CD8-positive, alpha-beta memory T cell (primary cell): Measurements from ENCODE around the gene STRIP1. TPM values are rescaled to one million over a fixed set of nuclear protein-coding genes. Genes with fewer than 3 reads are reported as not detected.
"Not testable (repeated sequence)": the region's sequence is repeated elsewhere in the genome, so short reads cannot be mapped to it uniquely, and the experiment has no call there.

Experiments
- CTCF ChIA-PET: fragments of 350-600 bp; sonication (Branson Sonifier 250); formaldehyde crosslinking; loops from one replicate; lab custom pipeline; 2021; ENCODE audit warnings: antibody characterized with exemption; lab: Charles Lee
- POLR2A ChIA-PET: fragments of 350-600 bp; sonication (Branson Sonifier 250); formaldehyde crosslinking; loops from one replicate; lab custom pipeline; 2021; ENCODE audit warnings: antibody characterized with exemption; lab: Charles Lee
- DNase-seq, 5 donors: peaks; one replicate each; pipeline versions ENCODE4 v3.0.0 to v3.0.0-alpha.2; 2020 to 2022; ENCODE audit warnings: mixed read lengths in 1 of 5
- H3K27ac ChIP-seq: one replicate; pipeline ENCODE4 v1.7.0; 2013; ENCODE audit warnings: low read depth, mild to moderate bottlenecking, low read length, moderate library complexity
- H3K27me3 ChIP-seq: 2 replicates; pipeline ENCODE4 v1.7.0; 2013; ENCODE audit warnings: low read length, mild to moderate bottlenecking; ENCODE audit not compliant: insufficient read depth, poor library complexity, severe bottlenecking
- H3K36me3 ChIP-seq: 2 replicates; pipeline ENCODE4 v1.7.0; 2013; ENCODE audit warnings: mild to moderate bottlenecking, low read length, moderate library complexity; ENCODE audit not compliant: insufficient read depth
- H3K4me1 ChIP-seq: 2 replicates; pipeline ENCODE4 v1.7.0; 2013; ENCODE audit warnings: mild to moderate bottlenecking, low read length, moderate library complexity; ENCODE audit not compliant: insufficient read depth
- H3K4me3 ChIP-seq: 2 replicates; pipeline ENCODE4 v1.7.0; 2013; ENCODE audit warnings: mild to moderate bottlenecking, low read length
- H3K9me3 ChIP-seq: 2 replicates; pipeline ENCODE4 v1.7.0; 2013; ENCODE audit warnings: mild to moderate bottlenecking, low read length
- H3K27ac Mint-ChIP-seq, 8 donors: one replicate each; pipeline ENCODE4 v1.8.0; 2020 to 2021; ENCODE audit warnings: mixed read lengths in 8 of 8, mild to moderate bottlenecking in 6 of 8, inconsistent platforms in 3 of 8, moderate library complexity in 3 of 8
- H3K27me3 Mint-ChIP-seq, 2 donors: one replicate each; pipeline ENCODE4 v1.8.0; 2020 to 2021; ENCODE audit warnings: mixed read lengths in 2 of 2, mild to moderate bottlenecking in 1 of 2, moderate library complexity in 1 of 2
- H3K36me3 Mint-ChIP-seq, 3 donors: one replicate each; pipeline ENCODE4 v1.8.0; 2020 to 2021; ENCODE audit warnings: mixed read lengths in 3 of 3, inconsistent platforms in 1 of 3, mild to moderate bottlenecking in 1 of 3
- H3K4me1 Mint-ChIP-seq, 3 donors: one replicate each; pipeline ENCODE4 v1.8.0; 2020 to 2021; ENCODE audit warnings: mixed read lengths in 3 of 3, inconsistent platforms in 1 of 3, mild to moderate bottlenecking in 1 of 3
- H3K4me3 Mint-ChIP-seq, 7 donors: one replicate each; pipeline ENCODE4 v1.8.0; 2020 to 2021; ENCODE audit warnings: mixed read lengths in 7 of 7, mild to moderate bottlenecking in 6 of 7, moderate library complexity in 4 of 7, inconsistent platforms in 2 of 7
- H3K9me3 Mint-ChIP-seq, 5 donors: one replicate each; pipeline ENCODE4 v1.8.0; 2020 to 2022; ENCODE audit warnings: mixed read lengths in 5 of 5, mild to moderate bottlenecking in 3 of 5, moderate library complexity in 2 of 5, inconsistent platforms in 1 of 5
- polyA plus RNA-seq: library from polyadenylated mRNA; unstranded; fragments of 300-500 nt; fragmentation: Illumina TruSeq; gene quantifications from one replicate; pipeline ENCODE4 v1.2.3, GENCODE V29; 2021
- total RNA-seq, 2 experiments: library from RNA; stranded (reverse); gene quantifications; one replicate each; pipeline ENCODE4 v1.2.3, GENCODE V29; 2021

STRIP1 gene
- total and polyA plus RNA-seq, 3 experiments from 2014 or later: 27.7 to 37.3 (median 35.1) TPM

DNA sequence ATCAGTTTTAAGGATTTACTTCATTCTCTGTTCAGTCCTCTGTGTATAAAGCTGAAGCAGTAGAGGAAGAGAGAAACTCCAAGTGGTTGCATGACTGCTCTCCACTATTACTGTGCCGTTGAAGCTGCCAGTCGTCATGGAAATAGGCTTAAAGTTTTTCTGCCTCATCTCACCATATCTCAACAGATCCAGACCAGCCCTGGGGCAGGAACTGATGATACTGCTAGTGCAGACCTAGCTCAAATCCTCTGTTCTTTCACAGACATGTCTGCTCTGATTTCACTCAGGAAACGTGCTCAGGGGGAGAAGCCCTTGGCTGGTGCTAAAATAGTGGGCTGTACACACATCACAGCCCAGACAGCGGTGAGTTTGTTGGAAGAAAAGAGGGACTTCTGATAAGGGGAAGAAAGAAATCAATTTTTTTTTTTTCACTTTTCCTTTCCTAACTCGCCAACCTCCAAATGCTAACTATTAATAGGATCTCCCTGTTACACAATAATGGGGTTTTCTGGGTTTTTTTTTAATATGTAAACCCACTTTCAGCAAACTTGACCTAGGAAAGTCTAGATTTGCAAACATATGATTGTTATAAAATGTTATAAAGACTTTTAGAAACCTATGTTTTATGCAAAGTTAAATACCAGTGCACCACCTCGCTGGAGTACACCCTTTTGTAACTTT is 22.2 kb upstream of the STRIP1 start:
- no peaks in the 10 kb centered on the region for H3K9me3 ChIP-seq
- Mint-ChIP-seq H3K4me1 (peaks cover 0 to 4% (median 3%) of the 10 kb centered on the region in 3 donors), H3K4me3 (no peak overlapping the region), H3K27me3 (no peaks in the 10 kb centered on the region), H3K9me3 (no peaks in the 10 kb centered on the region), H3K27ac (peak overlapping the region in 1 of 8 donors; percentile 33), H3K36me3 (peaks cover 9 to 76% (median 37%) of the 10 kb centered on the region in 3 donors)
- H3K4me1 ChIP-seq: no peaks in the 10 kb centered on the region
- CTCF ChIA-PET: interaction anchor here (1.2 to 2.2 kb wide), 4 partner anchors 28 to 466 kb away, joined by 3 to 11 read pairs (median 4); partner anchors contain the start of gene AHCYL1
- no peak overlapping the region for H3K27ac ChIP-seq
- no peaks in the 10 kb centered on the region for H3K27me3 ChIP-seq
- POLR2A ChIA-PET: no interaction called here
- DNase-seq: no peak
- peaks cover 44% of the 10 kb centered on the region for H3K36me3 ChIP-seq
- H3K4me3 ChIP-seq: no peak overlapping the region

DNA sequence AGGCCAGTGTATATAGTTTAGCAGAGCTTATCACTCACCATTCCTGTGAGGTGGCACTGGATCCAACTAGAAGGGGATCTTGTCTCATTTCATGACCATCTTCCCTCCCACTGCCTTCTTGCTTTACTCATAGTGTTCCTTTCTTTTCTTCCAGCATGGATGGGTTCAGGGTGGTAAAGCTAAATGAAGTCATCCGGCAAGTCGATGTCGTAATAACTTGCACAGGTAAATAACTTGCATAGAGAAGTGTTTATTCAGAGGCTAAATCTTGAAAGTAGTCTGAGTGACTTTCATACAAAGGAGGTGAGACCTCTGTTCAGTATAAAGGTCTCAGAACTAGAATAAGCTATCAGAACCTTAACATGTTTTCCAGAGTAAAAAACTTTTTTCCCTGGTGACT is 16.6 kb upstream of the STRIP1 start:
- Mint-ChIP-seq H3K36me3 (peaks cover 10 to 92% (median 42%) of the 10 kb centered on the region in 3 donors), H3K4me3 (no peak overlapping the region), H3K27ac (no peak overlapping the region), H3K27me3 (no peaks in the 10 kb centered on the region), H3K4me1 (no peaks in the 10 kb centered on the region), H3K9me3 (no peaks in the 10 kb centered on the region)
- Histone ChIP-seq H3K4me1 (no peaks in the 10 kb centered on the region), H3K27me3 (no peaks in the 10 kb centered on the region), H3K9me3 (no peaks in the 10 kb centered on the region), H3K27ac (no peak overlapping the region), H3K36me3 (peaks cover 55% of the 10 kb centered on the region), H3K4me3 (no peak overlapping the region)
- ChIA-PET CTCF (interaction anchor here (4.2 kb wide), 1 partner anchor 12 kb away, joined by 27 read pairs; no protein-coding TSS in a partner anchor), POLR2A (no interaction called here)
- no peak for DNase-seq

GRCh38 chr1:110018396-110018795 is 16.0 kb upstream of the STRIP1 start:
- peaks cover 7 to 94% (median 41%) of the 10 kb centered on the region in 3 donors for H3K36me3 Mint-ChIP-seq
- no peaks in the 10 kb centered on the region for H3K4me1 Mint-ChIP-seq
- ChIA-PET POLR2A (no interaction called here), CTCF (interaction anchor here (1.4 to 4.2 kb wide), 2 partner anchors 12 to 34 kb away, joined by 4 to 27 read pairs; partner anchors contain the start of gene AHCYL1)
- H3K4me3 ChIP-seq: no peak overlapping the region
- H3K4me1 ChIP-seq: no peaks in the 10 kb centered on the region
- no peaks in the 10 kb centered on the region for H3K27me3 Mint-ChIP-seq
- H3K4me3 Mint-ChIP-seq: no peak overlapping the region
- H3K9me3 Mint-ChIP-seq: no peaks in the 10 kb centered on the region
- H3K9me3 ChIP-seq: no peaks in the 10 kb centered on the region
- no peaks in the 10 kb centered on the region for H3K27me3 ChIP-seq
- no peak overlapping the region for H3K27ac ChIP-seq
- H3K36me3 ChIP-seq: peaks cover 59% of the 10 kb centered on the region
- DNase-seq: no peak
- H3K27ac Mint-ChIP-seq: peak overlapping the region in 1 of 8 donors; percentile 63

DNA sequence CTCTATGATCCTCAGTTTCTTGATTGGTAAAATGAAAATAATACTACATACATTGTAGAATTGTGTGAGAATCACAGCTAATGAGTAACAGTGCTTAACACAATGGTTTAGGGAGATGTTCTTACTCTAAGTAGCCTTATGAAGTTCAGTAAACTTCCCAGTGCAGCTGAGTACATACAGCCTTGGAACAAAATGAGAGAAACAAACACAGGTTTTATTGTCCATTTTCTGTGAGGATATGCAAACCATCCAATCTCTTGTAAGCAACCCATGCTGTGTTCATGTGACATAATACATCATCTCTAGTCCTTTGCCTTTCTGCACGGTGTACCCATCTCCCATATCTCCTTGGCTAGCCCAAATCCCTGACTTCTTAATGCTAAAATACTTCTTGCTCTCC is 14.7 kb upstream of the STRIP1 start:
- CTCF ChIA-PET: interaction anchor here (1.0 to 4.2 kb wide), 6 partner anchors 10 to 87 kb away, joined by 3 to 27 read pairs (median 3); partner anchors contain the start of gene AHCYL1
- POLR2A ChIA-PET: no interaction called here
- peak overlapping the region in 1 of 8 donors; percentile 8 for H3K27ac Mint-ChIP-seq

DNA sequence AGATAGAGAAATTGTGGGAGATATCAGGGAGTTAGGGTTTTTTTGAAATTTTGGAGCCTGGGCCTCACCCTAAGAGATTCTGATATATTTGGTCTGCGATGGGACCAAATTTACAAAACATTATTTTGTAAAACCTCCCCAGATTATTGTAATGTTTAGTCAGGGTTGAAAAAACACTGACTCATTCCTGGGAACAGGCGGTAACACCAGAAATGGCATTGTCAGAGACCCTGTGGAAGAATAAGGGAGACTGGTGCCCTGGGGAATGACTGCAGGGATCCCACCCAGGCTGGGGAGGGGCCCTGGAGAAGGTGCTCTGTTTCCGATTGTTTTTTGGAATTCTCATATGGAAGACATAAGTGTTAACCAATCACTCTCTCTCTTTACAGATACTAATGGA is 13.1 kb upstream of the STRIP1 start:
- DNase-seq: no peak
- peaks cover 3 to 82% (median 28%) of the 10 kb centered on the region in 3 donors for H3K36me3 Mint-ChIP-seq
- H3K27ac ChIP-seq: no peak overlapping the region
- peaks cover 48% of the 10 kb centered on the region for H3K36me3 ChIP-seq
- no peaks in the 10 kb centered on the region for H3K27me3 ChIP-seq
- H3K4me3 Mint-ChIP-seq: no peak overlapping the region
- H3K27ac Mint-ChIP-seq: peak overlapping the region in 2 of 8 donors; percentile 17 to 38
- no peaks in the 10 kb centered on the region for H3K9me3 ChIP-seq
- H3K4me1 ChIP-seq: no peaks in the 10 kb centered on the region
- no peak overlapping the region for H3K4me3 ChIP-seq
- no peaks in the 10 kb centered on the region for H3K4me1 Mint-ChIP-seq
- no peaks in the 10 kb centered on the region for H3K27me3 Mint-ChIP-seq
- POLR2A ChIA-PET: no interaction called here
- H3K9me3 Mint-ChIP-seq: no peaks in the 10 kb centered on the region
- CTCF ChIA-PET: interaction anchor here (4.2 kb wide), 1 partner anchor 9 kb away, joined by 27 read pairs; no protein-coding TSS in a partner anchor

More for the DNA sequence above, 14.7 kb upstream of the STRIP1 start:
- H3K9me3 ChIP-seq: no peaks in the 10 kb centered on the region
- H3K4me3 ChIP-seq: no peak overlapping the region
- H3K4me1 ChIP-seq: no peaks in the 10 kb centered on the region
- Mint-ChIP-seq H3K9me3 (no peaks in the 10 kb centered on the region), H3K4me1 (no peaks in the 10 kb centered on the region), H3K27me3 (no peaks in the 10 kb centered on the region), H3K4me3 (no peak overlapping the region), H3K36me3 (peaks cover 7 to 94% (median 37%) of the 10 kb centered on the region in 3 donors)
- H3K36me3 ChIP-seq: peaks cover 61% of the 10 kb centered on the region
- H3K27me3 ChIP-seq: no peaks in the 10 kb centered on the region
- no peak overlapping the region for H3K27ac ChIP-seq
- DNase-seq: no peak

DNA sequence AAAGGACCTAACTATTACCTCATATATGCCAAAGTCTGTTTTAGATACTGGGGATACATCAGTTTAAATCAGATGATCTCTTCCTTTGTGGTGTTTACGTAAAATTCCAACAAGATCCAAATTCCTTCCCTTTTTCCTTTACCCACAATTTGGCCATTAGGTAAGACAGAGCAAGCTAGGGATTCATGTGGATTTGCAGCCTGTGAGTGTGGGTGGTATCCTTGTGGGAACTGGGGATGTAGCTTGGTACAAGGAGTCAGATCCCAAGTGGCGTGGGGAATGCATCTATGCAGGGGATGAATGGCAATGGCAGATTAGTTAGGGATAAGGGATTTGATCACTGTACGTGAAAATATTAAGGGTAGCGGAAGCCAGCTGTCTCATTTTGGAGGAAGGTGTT is 9.8 kb upstream of the STRIP1 start:
- ChIA-PET CTCF (interaction anchor here (1.3 to 2.2 kb wide), 2 partner anchors 11 to 40 kb away, joined by 3 to 6 read pairs; partner anchors contain the start of gene AHCYL1), POLR2A (no interaction called here)
- H3K4me3 Mint-ChIP-seq: no peak overlapping the region
- Histone ChIP-seq H3K27me3 (no peaks in the 10 kb centered on the region), H3K36me3 (peaks cover 17% of the 10 kb centered on the region), H3K4me3 (no peak overlapping the region), H3K4me1 (no peaks in the 10 kb centered on the region), H3K27ac (no peak overlapping the region), H3K9me3 (no peaks in the 10 kb centered on the region)
- H3K36me3 Mint-ChIP-seq: peaks cover 0 to 50% (median 9%) of the 10 kb centered on the region in 3 donors
- no peak for DNase-seq
- H3K9me3 Mint-ChIP-seq: no peaks in the 10 kb centered on the region
- peaks cover 1 to 3% (median 2%) of the 10 kb centered on the region in 3 donors for H3K4me1 Mint-ChIP-seq
- no peaks in the 10 kb centered on the region for H3K27me3 Mint-ChIP-seq
- H3K27ac Mint-ChIP-seq: no peak overlapping the region

DNA sequence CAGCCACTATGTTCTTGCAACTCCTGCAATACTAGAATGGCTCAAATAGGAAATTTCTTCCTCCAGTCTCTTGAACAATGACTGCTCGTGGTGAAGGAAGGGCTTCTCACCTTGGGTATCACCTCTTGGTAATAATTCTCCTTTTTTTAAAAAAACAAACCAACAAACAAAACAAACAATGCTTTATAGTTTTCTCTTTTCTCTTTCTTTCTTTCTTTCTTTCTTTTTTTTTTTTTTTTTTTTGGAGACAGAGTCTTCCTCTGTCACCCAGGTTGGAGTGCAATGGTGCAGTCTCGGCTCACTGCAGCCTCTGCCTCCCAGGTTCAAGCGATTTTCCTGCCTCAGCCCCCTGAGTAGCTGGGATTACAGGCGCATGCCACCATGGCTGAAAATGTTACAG is 3.7 kb upstream of the STRIP1 start:
- not testable (repeated sequence) for DNase-seq, H3K27me3 Mint-ChIP-seq, H3K27me3 ChIP-seq, H3K9me3 ChIP-seq, H3K36me3 Mint-ChIP-seq, H3K9me3 Mint-ChIP-seq, H3K36me3 ChIP-seq
- peak overlapping the region; percentile 34 for H3K27ac ChIP-seq
- peak overlapping the region; percentile 75 to 93 (median 92) for H3K4me3 Mint-ChIP-seq
- peaks cover 44 to 55% (median 46%) of the 10 kb centered on the region in 3 donors for H3K4me1 Mint-ChIP-seq
- peaks cover 33% of the 10 kb centered on the region for H3K4me1 ChIP-seq
- peak overlapping the region; percentile 86 to 99 (median 98) for H3K27ac Mint-ChIP-seq
- ChIA-PET CTCF (interaction anchor here (0.7 to 4.0 kb wide), 7 partner anchors 11 to 1274 kb away, joined by 3 to 27 read pairs (median 3); no protein-coding TSS in a partner anchor), POLR2A (interaction anchor here (0.6 kb wide), 1 partner anchor 39 kb away, joined by 6 read pairs; no protein-coding TSS in a partner anchor)
- peak overlapping the region; percentile 51 for H3K4me3 ChIP-seq

- Histone ChIP-seq H3K27ac (no peak overlapping the region), H3K9me3 (no peaks in the 10 kb centered on the region), H3K4me3 (no peak overlapping the region), H3K4me1 (peaks cover 42% of the 10 kb centered on the region), H3K27me3 (no peaks in the 10 kb centered on the region), H3K36me3 (peaks cover under 1% of the 10 kb centered on the region)
- Mint-ChIP-seq H3K4me3 (peak overlapping the region in 4 of 7 donors; percentile 23 to 95 (median 38)), H3K4me1 (peaks cover 55 to 70% (median 59%) of the 10 kb centered on the region in 3 donors), H3K9me3 (no peaks in the 10 kb centered on the region), H3K27ac (peak overlapping the region in 5 of 8 donors; percentile 4 to 74 (median 63)), H3K36me3 (peaks cover 0 to 15% (median 0%) of the 10 kb centered on the region in 3 donors), H3K27me3 (no peaks in the 10 kb centered on the region)
- DNase-seq: no peak
- POLR2A ChIA-PET: interaction anchor here (0.8 kb wide), 1 partner anchor 484 kb away, joined by 3 read pairs; the partner anchor contains the start of gene GNAI3
- CTCF ChIA-PET: interaction anchor here (1.0 kb wide), 1 partner anchor 28 kb away, joined by 3 read pairs; no protein-coding TSS in a partner anchor
These were observed 2.1 kb upstream of the STRIP1 start for GRCh38 chr1:110032327-110032726.
